HG02798 (cell line): ENCODE results near the gene ANKS1B.

ENCODE experiments used
- ATAC-seq: cut with Tn5 transposase; IDR thresholded peaks from one replicate; pipeline ENCODE4 v1.9.1; 2021; ENCODE audit warnings: mild to moderate bottlenecking; ENCODE audit not compliant: unreplicated experiment, poor library complexity

Gene ANKS1B

GRCh38 chr12:98935847-98936246 is 1048.9 kb downstream of the ANKS1B start:
- no peak for ATAC-seq

- no peak for ATAC-seq
Measured at GRCh38 chr12:98922871-98923270, 1061.9 kb downstream of the ANKS1B start.

- ATAC-seq, result no peak
Measured at GRCh38 chr12:98918176-98918863, 1066.4 kb downstream of the ANKS1B start.

DNA sequence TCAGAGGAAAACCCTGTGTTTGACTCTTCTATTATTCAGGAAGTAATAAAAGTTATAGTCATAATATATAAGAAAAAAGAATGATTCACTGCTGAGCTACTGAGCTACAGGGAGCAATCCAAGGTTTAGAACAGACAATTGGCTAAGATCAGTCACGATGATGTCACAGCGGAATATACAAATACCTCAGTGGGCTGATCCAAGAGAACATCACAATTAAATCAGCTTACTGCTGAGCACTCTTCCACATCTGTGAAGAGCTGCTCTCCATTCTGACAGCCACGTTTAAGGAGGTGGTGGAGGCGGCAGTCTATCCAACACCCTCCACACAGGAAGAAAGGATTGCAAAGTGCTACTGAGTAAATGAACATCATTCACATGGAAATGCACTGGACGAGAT is 1068.6 kb downstream of the ANKS1B start:
- ATAC-seq, result no peak

- no peak for ATAC-seq
Measured at GRCh38 chr12:98912401-98912974, 1072.2 kb downstream of the ANKS1B start.

DNA sequence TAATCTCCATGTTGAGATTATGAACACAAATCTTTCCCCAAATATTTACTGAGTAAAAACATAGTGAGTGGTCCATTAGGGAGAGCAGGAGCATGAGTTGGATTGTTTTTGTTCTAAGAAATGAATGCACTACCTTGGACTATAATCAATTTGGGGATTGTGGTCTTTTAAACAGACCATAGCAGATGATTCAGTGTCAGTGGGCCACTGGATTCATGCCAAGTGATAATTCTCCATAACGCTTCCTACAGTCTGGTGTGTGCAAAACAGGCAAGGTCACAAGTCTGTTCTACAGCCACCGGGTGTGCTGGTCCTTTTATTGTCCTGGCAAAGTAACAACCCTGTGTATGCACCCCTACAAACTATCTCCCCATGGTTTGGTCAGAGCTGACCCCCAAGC is 1073.3 kb downstream of the ANKS1B start:
- ATAC-seq, result no peak

GRCh38 chr12:98909746-98910145 is 1075.0 kb downstream of the ANKS1B start:
- no peak for ATAC-seq

- ATAC-seq, result no peak
Measured at GRCh38 chr12:98908866-98909265, 1075.9 kb downstream of the ANKS1B start.

- no peak for ATAC-seq
Measured at GRCh38 chr12:98903875-98904274, 1080.9 kb downstream of the ANKS1B start.

DNA sequence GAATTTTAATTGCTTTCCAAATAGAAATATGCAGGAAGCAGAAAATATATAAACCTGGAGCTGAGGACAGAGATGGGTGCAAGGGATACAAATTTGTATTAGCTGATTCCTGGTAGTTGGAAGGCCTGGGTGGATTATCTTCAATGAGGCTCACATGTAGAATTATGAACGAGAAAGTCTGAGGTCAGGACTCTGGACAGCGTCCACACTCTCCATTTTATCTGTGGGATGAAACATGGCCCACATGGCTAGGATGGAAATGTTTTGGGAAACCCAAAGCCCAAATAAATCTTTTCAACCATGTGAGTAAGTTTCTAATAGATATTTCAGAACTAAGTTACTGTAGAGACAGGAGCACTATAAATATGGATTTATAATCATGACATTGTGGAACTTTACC is 1083.5 kb downstream of the ANKS1B start:
- ATAC-seq, result no peak

GRCh38 chr12:98896938-98897337 is 1087.8 kb downstream of the ANKS1B start:
- no peak for ATAC-seq

DNA sequence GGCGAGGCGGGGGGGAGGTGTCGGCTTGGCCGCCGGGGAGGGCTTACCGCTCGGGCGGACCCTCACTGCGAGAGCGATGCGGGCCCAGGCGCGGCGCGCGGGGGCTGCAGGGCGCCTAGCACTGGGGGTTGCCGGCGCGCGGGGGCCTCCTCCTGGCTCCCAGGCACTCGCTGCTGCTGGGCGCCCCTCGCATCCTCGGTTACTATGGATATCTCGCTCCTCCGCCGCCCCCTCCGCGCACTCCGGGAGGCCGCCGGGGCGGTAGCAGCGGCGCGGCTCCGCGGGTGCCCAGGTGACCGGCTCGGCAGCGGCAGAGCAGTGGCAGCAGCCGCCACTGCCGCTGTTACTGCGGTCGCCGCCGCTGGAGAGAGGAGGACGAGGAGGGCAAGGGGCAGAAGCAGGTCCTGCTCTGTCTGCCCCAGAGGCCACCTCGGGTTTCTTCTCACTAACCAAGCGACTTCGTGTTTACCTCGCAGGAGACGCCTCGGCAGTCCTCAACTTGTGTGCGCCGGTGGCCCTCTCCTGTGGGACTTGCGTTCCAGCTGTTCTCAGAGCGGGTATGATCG is 1089.6 kb downstream of the ANKS1B start:
- ATAC-seq, result no peak

DNA sequence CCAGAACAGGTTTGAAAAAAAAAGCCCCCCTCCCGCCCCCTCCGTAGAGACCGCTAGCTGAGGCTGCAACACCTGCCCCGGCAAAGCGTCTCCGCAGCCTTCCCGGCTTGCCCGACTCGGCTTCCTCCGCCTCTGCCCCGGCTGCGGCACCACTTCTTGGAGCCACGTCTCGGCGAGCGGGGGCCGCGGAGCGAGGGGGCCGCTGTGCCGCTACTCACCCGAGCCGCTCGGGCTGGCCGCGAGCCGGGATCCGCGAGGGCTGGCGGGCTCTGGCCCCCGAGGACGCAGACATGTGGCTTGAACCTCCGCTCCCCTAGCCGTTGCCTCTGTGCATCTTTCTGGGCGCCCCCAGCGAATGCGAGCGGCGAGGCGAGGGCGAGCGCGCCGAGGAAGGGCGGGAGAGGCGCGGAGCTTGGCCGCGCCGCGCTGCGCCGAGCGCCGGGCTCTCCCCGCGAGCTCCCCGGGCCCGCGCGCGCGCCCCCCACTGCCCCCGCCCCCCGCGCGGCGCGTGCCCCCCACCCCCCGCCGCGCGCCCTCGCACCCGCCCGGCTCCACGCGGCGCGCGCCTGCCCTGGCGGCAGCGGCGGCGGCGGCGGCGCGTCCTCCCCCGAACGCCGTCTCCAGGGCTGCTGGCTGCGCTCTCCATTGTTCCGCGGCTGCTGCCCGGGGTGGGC is 1090.2 kb downstream of the ANKS1B start:
- no peak for ATAC-seq

DNA sequence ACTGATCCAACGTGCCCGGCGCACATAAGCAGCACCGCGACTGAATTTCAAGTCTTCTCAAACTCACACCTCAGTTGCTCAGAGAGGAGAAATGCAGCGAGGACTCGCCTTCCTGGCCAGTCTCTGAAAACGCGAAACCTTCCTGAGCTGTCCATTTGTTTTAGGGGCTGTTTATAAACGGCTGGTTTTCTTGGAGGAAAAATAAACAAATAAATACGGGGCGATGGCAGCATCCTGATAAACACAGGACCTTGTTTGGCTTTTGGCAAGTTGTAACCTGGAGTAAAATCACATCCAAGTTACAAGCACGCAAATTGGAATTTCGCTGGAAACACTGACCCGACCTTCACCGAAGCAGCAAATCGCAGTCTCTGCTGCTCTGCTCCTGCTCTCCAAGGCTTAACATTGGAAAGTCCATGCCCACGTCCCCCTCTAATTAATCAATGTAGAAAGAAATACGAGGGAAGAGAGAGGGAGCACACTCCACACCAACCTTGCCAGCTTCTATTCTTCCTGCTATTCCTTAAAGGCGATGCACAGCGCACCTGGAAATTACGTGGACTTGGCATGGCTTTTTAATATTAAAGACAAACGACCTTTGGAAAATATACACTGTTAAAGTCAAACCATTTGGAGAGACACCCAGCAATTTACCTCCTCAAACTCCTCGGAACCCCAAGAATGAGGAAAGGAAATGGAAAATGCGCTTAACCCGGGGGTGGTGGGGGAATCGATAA is 1090.9 kb downstream of the ANKS1B start:
- no peak for ATAC-seq

GRCh38 chr12:98893126-98893674 is 1091.5 kb downstream of the ANKS1B start:
- ATAC-seq, result no peak

DNA sequence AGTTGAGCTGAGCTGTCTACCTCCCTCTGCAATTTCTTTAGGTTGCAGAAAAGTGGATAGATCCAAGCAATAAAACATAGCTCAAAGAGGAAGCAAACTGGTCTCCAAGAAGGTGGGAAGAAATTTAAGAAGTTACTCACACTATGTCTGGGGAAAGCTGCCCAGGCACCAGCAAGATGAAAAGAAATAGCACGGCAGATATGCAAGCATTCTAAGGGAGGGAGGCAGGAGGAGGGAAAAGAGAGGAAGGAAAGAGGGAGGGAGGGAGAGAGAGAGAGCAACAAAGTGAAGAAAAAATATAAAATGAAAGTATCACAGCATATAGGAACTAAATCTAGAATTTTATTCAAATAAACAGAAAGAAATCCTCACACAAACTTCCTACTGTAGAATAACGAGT is 1099.0 kb downstream of the ANKS1B start:
- ATAC-seq, result no peak

- no peak for ATAC-seq
Measured at GRCh38 chr12:98883231-98883630, 1101.5 kb downstream of the ANKS1B start.

GRCh38 chr12:98882526-98882925 is 1102.2 kb downstream of the ANKS1B start:
- no peak for ATAC-seq

- no peak for ATAC-seq
Measured at GRCh38 chr12:98873776-98874175, 1111.0 kb downstream of the ANKS1B start.

DNA sequence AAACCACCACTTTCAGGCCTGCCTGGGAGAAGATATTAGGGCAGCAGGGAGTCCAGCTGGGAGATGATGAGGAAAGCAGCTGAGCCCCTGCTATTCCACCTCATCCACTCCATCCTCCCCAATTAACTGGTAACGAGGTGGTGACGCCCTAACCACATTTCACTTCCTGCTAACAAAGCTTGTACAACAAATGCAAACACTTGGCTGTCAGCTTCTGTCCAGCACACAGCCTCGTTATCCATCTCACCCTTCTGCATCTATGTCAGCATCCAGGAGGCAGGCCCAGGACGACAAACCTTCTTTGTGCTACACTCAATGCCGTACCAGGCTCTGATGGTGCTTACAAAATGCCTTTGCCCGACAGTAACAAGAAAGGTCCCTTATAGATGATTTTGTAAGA is 1114.2 kb downstream of the ANKS1B start:
- ATAC-seq, result no peak
